SK-N-SH treated with all-trans-retinoic acid at 6 μM for 48 hours (cell line): ENCODE results near the gene GRIK3.

Experiments
- ATAC-seq: fragments of 200-7000 bp; cut with Tn5 transposase; 3 replicates; pipeline ENCODE4 v1.9.1; 2020; ENCODE audit warnings: mild to moderate bottlenecking, moderate library complexity
- ARNTL ChIP-seq: fragments of 450-650 bp; formaldehyde crosslinking; IDR thresholded peaks from 2 replicates; pipeline ENCODE4 v1.5.0; 2020; ENCODE audit warnings: low read depth, mild to moderate bottlenecking, moderate library complexity, borderline replicate concordance
- BACH2 ChIP-seq: fragments of 250-450 bp; sonication (Bioruptor Pico); IDR thresholded peaks from 2 replicates; pipeline ENCODE4 v1.9.0; 2021; ENCODE audit warnings: mild to moderate bottlenecking, borderline replicate concordance
- CSDC2 ChIP-seq: fragments of 250-450 bp; sonication (Bioruptor Pico); IDR thresholded peaks from 2 replicates; pipeline ENCODE4 v1.5.0; 2020; ENCODE audit warnings: mild to moderate bottlenecking, moderate library complexity
- ESRRG ChIP-seq: fragments of 250-450 bp; sonication (Bioruptor Pico); IDR thresholded peaks from 2 replicates; pipeline ENCODE4 v1.6.1; 2021; ENCODE audit warnings: mild to moderate bottlenecking
- GLIS3 ChIP-seq: fragments of 250-450 bp; sonication (Bioruptor Pico); IDR thresholded peaks from 2 replicates; pipeline ENCODE4 v1.5.0; 2020; ENCODE audit warnings: mild to moderate bottlenecking, moderate library complexity
- ISL1 ChIP-seq: fragments of 250-450 bp; sonication (Bioruptor Pico); IDR thresholded peaks from 2 replicates; pipeline ENCODE4 v2.1.2; 2022; ENCODE audit warnings: mild to moderate bottlenecking, moderate library complexity
- OSR1 ChIP-seq: fragments of 250-450 bp; sonication (Bioruptor Pico); IDR thresholded peaks from 2 replicates; pipeline ENCODE4 v1.8.0; 2022; ENCODE audit warnings: moderate library complexity, mild to moderate bottlenecking, inconsistent platforms
- PPARA ChIP-seq: fragments of 250-450 bp; sonication (Bioruptor Pico); IDR thresholded peaks from 2 replicates; pipeline ENCODE4 v1.5.0; 2020; ENCODE audit warnings: mild to moderate bottlenecking, borderline replicate concordance
- SNAI2 ChIP-seq: fragments of 250-450 bp; sonication (Bioruptor Pico); IDR thresholded peaks from 2 replicates; pipeline ENCODE4 v1.5.0; 2020; ENCODE audit warnings: mild to moderate bottlenecking, moderate library complexity
- TCF4 ChIP-seq: fragments of 250-450 bp; sonication (Bioruptor Pico); IDR thresholded peaks from 2 replicates; pipeline ENCODE4 v1.8.0; 2021; ENCODE audit warnings: mild to moderate bottlenecking, moderate library complexity, borderline replicate concordance
- TOX ChIP-seq: fragments of 250-450 bp; sonication (Bioruptor Pico); IDR thresholded peaks from 2 replicates; pipeline ENCODE4 v1.8.0; 2021; ENCODE audit warnings: mild to moderate bottlenecking, moderate library complexity, borderline replicate concordance
- ZC3H10 ChIP-seq: fragments of 250-450 bp; sonication (Bioruptor Pico); IDR thresholded peaks from 2 replicates; pipeline ENCODE4 v1.5.1; 2021; ENCODE audit warnings: mild to moderate bottlenecking, moderate library complexity
- ZFP3 ChIP-seq: fragments of 250-450 bp; sonication (Bioruptor Pico); IDR thresholded peaks from 2 replicates; pipeline ENCODE4 v1.5.0; 2020; ENCODE audit warnings: mild to moderate bottlenecking, moderate library complexity
- ZFP30 ChIP-seq: fragments of 450-650 bp; formaldehyde crosslinking; IDR thresholded peaks from 2 replicates; pipeline ENCODE4 v1.5.0; 2022; ENCODE audit warnings: mild to moderate bottlenecking, moderate library complexity
- ZNF565 ChIP-seq: fragments of 450-650 bp; formaldehyde crosslinking; conservative IDR thresholded peaks from 2 replicates; pipeline ENCODE4 v1.5.0; 2020; ENCODE audit warnings: low read depth, mild to moderate bottlenecking, moderate library complexity
- ZNF70 ChIP-seq: fragments of 450-650 bp; formaldehyde crosslinking; IDR thresholded peaks from 2 replicates; pipeline ENCODE4 v1.5.0; 2020; ENCODE audit warnings: mild to moderate bottlenecking, moderate library complexity
- ZNF8 ChIP-seq: fragments of 450-650 bp; formaldehyde crosslinking; IDR thresholded peaks from 2 replicates; pipeline ENCODE4 v1.5.0; 2020; ENCODE audit warnings: mild to moderate bottlenecking, moderate library complexity
- TF ChIP-seq, protein P1 (sequence below): fragments of 250-450 bp; sonication (Bioruptor Pico); IDR thresholded peaks from 2 replicates; pipeline ENCODE4 v1.8.0; 2020; ENCODE audit warnings: mild to moderate bottlenecking, moderate library complexity, borderline replicate concordance
- TF ChIP-seq, protein P2 (sequence below): fragments of 250-450 bp; sonication (Bioruptor Pico); IDR thresholded peaks from 2 replicates; pipeline ENCODE4 v1.5.1; 2020; ENCODE audit warnings: low read depth, mild to moderate bottlenecking, moderate library complexity
- TF ChIP-seq, protein P3 (sequence below): fragments of 250-450 bp; sonication (Bioruptor Pico); IDR thresholded peaks from 2 replicates; pipeline ENCODE4 v1.8.0; 2021; ENCODE audit warnings: low read depth, mild to moderate bottlenecking, moderate library complexity, borderline replicate concordance
- TF ChIP-seq, protein P4 (sequence below): fragments of 250-450 bp; sonication (Bioruptor Pico); IDR thresholded peaks from 2 replicates; pipeline ENCODE4 v1.5.1; 2021; ENCODE audit warnings: mild to moderate bottlenecking, moderate library complexity

Gene GRIK3

DNA sequence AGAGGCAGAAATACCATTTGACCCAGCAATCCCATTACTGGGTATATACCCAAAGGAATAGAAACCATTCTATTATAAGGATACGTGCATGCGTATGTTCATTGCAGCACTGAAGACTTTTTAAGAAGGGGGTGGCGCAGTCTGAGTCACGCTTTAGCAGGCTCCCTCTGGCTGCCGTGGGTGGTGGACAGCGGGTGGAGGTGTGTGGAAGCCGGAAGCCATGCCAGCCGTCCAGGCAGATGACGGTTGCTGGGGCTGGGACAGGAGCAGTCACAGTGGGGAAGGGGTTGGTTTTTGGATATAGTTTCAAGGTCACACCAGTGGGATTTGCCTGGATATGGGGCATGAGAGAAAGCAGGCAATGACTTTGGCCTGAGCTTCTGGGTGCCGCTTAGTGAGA lies 270.5 kb downstream of the GRIK3 start:
- no peak for ATAC-seq
- TF ChIP-seq CSDC2 (CRISPR knock-in tag), result no peak
- TF ChIP-seq ZNF8 (CRISPR knock-in tag), result no peak
- TF ChIP-seq, protein P1, sequence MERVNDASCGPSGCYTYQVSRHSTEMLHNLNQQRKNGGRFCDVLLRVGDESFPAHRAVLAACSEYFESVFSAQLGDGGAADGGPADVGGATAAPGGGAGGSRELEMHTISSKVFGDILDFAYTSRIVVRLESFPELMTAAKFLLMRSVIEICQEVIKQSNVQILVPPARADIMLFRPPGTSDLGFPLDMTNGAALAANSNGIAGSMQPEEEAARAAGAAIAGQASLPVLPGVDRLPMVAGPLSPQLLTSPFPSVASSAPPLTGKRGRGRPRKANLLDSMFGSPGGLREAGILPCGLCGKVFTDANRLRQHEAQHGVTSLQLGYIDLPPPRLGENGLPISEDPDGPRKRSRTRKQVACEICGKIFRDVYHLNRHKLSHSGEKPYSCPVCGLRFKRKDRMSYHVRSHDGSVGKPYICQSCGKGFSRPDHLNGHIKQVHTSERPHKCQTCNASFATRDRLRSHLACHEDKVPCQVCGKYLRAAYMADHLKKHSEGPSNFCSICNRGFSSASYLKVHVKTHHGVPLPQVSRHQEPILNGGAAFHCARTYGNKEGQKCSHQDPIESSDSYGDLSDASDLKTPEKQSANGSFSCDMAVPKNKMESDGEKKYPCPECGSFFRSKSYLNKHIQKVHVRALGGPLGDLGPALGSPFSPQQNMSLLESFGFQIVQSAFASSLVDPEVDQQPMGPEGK (CRISPR knock-in tag), result no peak
- TF ChIP-seq, protein P2, sequence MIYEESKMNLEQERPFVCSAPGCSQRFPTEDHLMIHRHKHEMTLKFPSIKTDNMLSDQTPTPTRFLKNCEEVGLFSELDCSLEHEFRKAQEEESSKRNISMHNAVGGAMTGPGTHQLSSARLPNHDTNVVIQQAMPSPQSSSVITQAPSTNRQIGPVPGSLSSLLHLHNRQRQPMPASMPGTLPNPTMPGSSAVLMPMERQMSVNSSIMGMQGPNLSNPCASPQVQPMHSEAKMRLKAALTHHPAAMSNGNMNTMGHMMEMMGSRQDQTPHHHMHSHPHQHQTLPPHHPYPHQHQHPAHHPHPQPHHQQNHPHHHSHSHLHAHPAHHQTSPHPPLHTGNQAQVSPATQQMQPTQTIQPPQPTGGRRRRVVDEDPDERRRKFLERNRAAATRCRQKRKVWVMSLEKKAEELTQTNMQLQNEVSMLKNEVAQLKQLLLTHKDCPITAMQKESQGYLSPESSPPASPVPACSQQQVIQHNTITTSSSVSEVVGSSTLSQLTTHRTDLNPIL (CRISPR knock-in tag), result no peak
- TF ChIP-seq, protein P3, sequence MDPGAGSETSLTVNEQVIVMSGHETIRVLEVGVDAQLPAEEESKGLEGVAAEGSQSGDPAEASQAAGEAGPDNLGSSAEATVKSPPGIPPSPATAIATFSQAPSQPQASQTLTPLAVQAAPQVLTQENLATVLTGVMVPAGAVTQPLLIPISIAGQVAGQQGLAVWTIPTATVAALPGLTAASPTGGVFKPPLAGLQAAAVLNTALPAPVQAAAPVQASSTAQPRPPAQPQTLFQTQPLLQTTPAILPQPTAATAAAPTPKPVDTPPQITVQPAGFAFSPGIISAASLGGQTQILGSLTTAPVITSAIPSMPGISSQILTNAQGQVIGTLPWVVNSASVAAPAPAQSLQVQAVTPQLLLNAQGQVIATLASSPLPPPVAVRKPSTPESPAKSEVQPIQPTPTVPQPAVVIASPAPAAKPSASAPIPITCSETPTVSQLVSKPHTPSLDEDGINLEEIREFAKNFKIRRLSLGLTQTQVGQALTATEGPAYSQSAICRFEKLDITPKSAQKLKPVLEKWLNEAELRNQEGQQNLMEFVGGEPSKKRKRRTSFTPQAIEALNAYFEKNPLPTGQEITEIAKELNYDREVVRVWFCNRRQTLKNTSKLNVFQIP (CRISPR knock-in tag), result no peak
- TF ChIP-seq ESRRG (CRISPR knock-in tag), result no peak
- TF ChIP-seq, protein P4, sequence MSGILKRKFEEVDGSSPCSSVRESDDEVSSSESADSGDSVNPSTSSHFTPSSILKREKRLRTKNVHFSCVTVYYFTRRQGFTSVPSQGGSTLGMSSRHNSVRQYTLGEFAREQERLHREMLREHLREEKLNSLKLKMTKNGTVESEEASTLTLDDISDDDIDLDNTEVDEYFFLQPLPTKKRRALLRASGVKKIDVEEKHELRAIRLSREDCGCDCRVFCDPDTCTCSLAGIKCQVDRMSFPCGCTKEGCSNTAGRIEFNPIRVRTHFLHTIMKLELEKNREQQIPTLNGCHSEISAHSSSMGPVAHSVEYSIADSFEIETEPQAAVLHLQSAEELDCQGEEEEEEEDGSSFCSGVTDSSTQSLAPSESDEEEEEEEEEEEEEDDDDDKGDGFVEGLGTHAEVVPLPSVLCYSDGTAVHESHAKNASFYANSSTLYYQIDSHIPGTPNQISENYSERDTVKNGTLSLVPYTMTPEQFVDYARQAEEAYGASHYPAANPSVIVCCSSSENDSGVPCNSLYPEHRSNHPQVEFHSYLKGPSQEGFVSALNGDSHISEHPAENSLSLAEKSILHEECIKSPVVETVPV (CRISPR knock-in tag), result no peak
- TF ChIP-seq ZNF70 (CRISPR knock-in tag), result no peak
- no peak for TF ChIP-seq ZFP3 (CRISPR knock-in tag)
- no peak for TF ChIP-seq ZNF565 (CRISPR knock-in tag)
- no peak for TF ChIP-seq BACH2 (CRISPR knock-in tag)
- TF ChIP-seq SNAI2, result no peak
- TF ChIP-seq TCF4 (CRISPR knock-in tag), result no peak
- TF ChIP-seq GLIS3 (CRISPR knock-in tag), result no peak
- TF ChIP-seq ZC3H10, result no peak
- TF ChIP-seq ZFP30 (CRISPR knock-in tag), result no peak
- TF ChIP-seq OSR1 (CRISPR knock-in tag), result no peak
- no peak for TF ChIP-seq TOX (CRISPR knock-in tag)
- TF ChIP-seq ISL1 (CRISPR knock-in tag), result no peak
- no peak for TF ChIP-seq PPARA (CRISPR knock-in tag)

DNA sequence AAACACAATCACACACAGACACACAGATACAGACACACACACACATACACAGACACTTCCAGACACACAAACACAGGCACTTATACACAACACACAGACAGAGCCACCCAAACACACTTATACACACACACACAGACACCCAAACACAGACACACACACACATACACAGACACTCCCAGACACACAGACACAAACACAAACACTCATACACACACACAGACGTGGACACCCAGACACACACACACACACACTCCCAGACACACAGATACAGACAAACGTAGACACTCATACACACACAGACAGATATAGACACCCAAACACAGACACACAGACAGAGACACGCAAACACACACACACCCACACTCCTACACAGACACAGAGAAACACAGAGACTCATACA lies 272.1 kb downstream of the GRIK3 start:
- no peak for TF ChIP-seq BACH2 (CRISPR knock-in tag)
- no peak for TF ChIP-seq TOX (CRISPR knock-in tag)
- TF ChIP-seq, all 23 proteins: peak for 0

DNA sequence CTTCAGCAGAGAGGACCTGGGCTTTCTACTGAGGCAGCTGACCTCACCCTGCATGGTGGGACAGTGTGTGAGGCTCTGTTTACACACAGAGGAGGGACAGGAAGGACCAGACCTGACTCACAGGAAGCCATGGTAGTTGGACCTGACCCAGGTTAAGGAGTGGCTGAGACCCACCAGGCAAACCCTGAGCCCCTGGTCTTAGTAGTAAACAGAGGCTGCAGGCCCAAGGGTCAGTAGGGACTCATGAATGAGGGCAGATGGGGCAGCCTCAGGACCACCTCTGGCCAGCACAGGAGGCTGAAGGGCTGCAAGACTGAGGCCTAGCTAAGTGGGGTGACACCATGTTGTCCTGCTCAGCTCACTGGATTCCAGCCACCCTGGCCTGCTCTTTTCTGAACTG lies 273.2 kb downstream of the GRIK3 start:
- TF ChIP-seq OSR1 (CRISPR knock-in tag) (no peak), ZNF70 (CRISPR knock-in tag) (no peak), GLIS3 (CRISPR knock-in tag) (no peak), ZFP3 (CRISPR knock-in tag) (no peak), ARNTL (no peak), ZNF565 (CRISPR knock-in tag) (no peak), ZC3H10 (no peak), SNAI2 (no peak), BACH2 (CRISPR knock-in tag) (no peak)
- TF ChIP-seq, protein P3 (CRISPR knock-in tag), result no peak
- TF ChIP-seq, protein P4 (CRISPR knock-in tag), result no peak
- TF ChIP-seq, protein P1 (CRISPR knock-in tag), result no peak
- no peak for ATAC-seq

More for the DNA sequence above, 272.1 kb downstream of the GRIK3 start:
- ATAC-seq, result no peak
